Fibroblast of lung (primary cell): Measurements from ENCODE around the gene VPS25. TPM values are rescaled to one million over a fixed set of nuclear protein-coding genes. Genes with fewer than 3 reads are reported as not detected.

Experiments used
- DNase-seq, 2 donors: peaks; one replicate each; pipeline versions ENCODE4 v3.0.0 to v3.0.0-alpha.2; 2010; ENCODE audit warnings: low read depth in 2 of 2
- H2AFZ ChIP-seq: 2 replicates; pipeline ENCODE4 v1.5.1; 2012; ENCODE audit warnings: low read length, control low read depth, inconsistent platforms
- H3K27ac ChIP-seq: 2 replicates; pipeline ENCODE4 v1.5.1; 2011; ENCODE audit warnings: low read length, control low read depth; ENCODE audit not compliant: insufficient read depth
- H3K27me3 ChIP-seq: 2 replicates; pipeline ENCODE4 v1.5.1; 2011; ENCODE audit warnings: mild to moderate bottlenecking, low read length; ENCODE audit not compliant: control insufficient read depth, insufficient read depth
- H3K36me3 ChIP-seq: 2 replicates; pipeline ENCODE4 v1.5.1; 2011; ENCODE audit warnings: low read length; ENCODE audit not compliant: control insufficient read depth, insufficient read depth
- H3K4me1 ChIP-seq: 2 replicates; pipeline ENCODE4 v1.5.1; 2011; ENCODE audit warnings: low read length; ENCODE audit not compliant: control insufficient read depth, insufficient read depth; ENCODE audit errors: extremely low read depth
- H3K4me2 ChIP-seq: 2 replicates; pipeline ENCODE4 v1.5.1; 2011; ENCODE audit warnings: low read length, control low read depth; ENCODE audit not compliant: insufficient read depth; ENCODE audit errors: extremely low read depth
- H3K4me3 ChIP-seq, 4 experiments: fragments of 200-600 bp in 1 of 4; sonication (generic) in 1 of 4; replicated peaks in 1 of 4; 2 replicates each; pipeline ENCODE4 v1.5.1; 2011 to 2016; ENCODE audit warnings: low read length in 4 of 4, low read depth in 3 of 4, mild to moderate bottlenecking in 3 of 4, control low read depth in 2 of 4, inconsistent platforms in 1 of 4, mixed read lengths in 1 of 4; ENCODE audit not compliant: insufficient read depth in 1 of 4; ENCODE audit errors: control extremely low read depth in 1 of 4
- H3K79me2 ChIP-seq: 2 replicates; pipeline ENCODE4 v1.5.1; 2012; ENCODE audit warnings: mild to moderate bottlenecking, low read length, inconsistent platforms; ENCODE audit not compliant: control insufficient read depth, insufficient read depth
- H3K9ac ChIP-seq: 2 replicates; pipeline ENCODE4 v1.5.1; 2011; ENCODE audit warnings: mild to moderate bottlenecking, low read length, control low read depth; ENCODE audit not compliant: insufficient read depth
- H3K9me3 ChIP-seq: 2 replicates; pipeline ENCODE4 v1.5.1; 2012; ENCODE audit warnings: low read depth, low read length; ENCODE audit not compliant: control insufficient read depth, insufficient read depth
- H4K20me1 ChIP-seq: 2 replicates; pipeline ENCODE4 v1.5.1; 2011; ENCODE audit warnings: low read length; ENCODE audit not compliant: control insufficient read depth, insufficient read depth; ENCODE audit errors: extremely low read depth
- EZH2 ChIP-seq: IDR thresholded peaks from 2 replicates; pipeline ENCODE4 v1.5.1; 2012; ENCODE audit warnings: low read length, control low read depth, mild to moderate bottlenecking; ENCODE audit errors: missing control alignments
- polyA plus RNA-seq, 2 donors: library from polyadenylated mRNA; depleted of rRNA in 1 of 2; stranded (reverse) in 1 of 2; unstranded in 1 of 2; fragments of >200 nt; gene quantifications; 2 replicates each; pipeline ENCODE4 v1.2.1, GENCODE V29; 2011 to 2012; ENCODE audit warnings: missing spikeins in 1 of 2
- total RNA-seq: library from RNA; depleted of rRNA; stranded (reverse); fragments of >200 nt; gene quantifications from 2 replicates; pipeline ENCODE4 v1.2.1, GENCODE V29; 2014
- TF ChIP-seq, protein P1 (sequence below), 2 donors: IDR thresholded peaks in 1 of 2; conservative IDR thresholded peaks in 1 of 2; 1 replicate in 1 of 2; 2 replicates in 1 of 2; pipeline ENCODE4 v1.5.1; 2011 to 2012; ENCODE audit warnings: low read length in 2 of 2, control low read depth in 1 of 2, inconsistent platforms in 1 of 2, low read depth in 1 of 2, mild to moderate bottlenecking in 1 of 2

The VPS25 gene
- total and polyA plus RNA-seq, 2 donors (not counting 1 experiment from before 2014, with no cell fraction given) = 43.6 to 92.7 TPM

- no peaks in the 10 kb centered on the region for H3K4me1 ChIP-seq
- no peak overlapping the region for H3K27ac ChIP-seq
- H2AFZ ChIP-seq = no peak overlapping the region
- no peaks in the 10 kb centered on the region for H3K27me3 ChIP-seq
- no peak for DNase-seq
- no peak overlapping the region for H3K4me3 ChIP-seq
- no peaks in the 10 kb centered on the region for H4K20me1 ChIP-seq
- no peak overlapping the region for H3K4me2 ChIP-seq
- no peaks in the 10 kb centered on the region for H3K9me3 ChIP-seq
- peaks cover 5% of the 10 kb centered on the region for H3K79me2 ChIP-seq
- TF ChIP-seq EZH2 = no peak
- peaks cover 3% of the 10 kb centered on the region for H3K36me3 ChIP-seq
- no peak overlapping the region for H3K9ac ChIP-seq
Measured at GRCh38 chr17:42796066-42796758, 23.0 kb downstream of the VPS25 start.

DNA sequence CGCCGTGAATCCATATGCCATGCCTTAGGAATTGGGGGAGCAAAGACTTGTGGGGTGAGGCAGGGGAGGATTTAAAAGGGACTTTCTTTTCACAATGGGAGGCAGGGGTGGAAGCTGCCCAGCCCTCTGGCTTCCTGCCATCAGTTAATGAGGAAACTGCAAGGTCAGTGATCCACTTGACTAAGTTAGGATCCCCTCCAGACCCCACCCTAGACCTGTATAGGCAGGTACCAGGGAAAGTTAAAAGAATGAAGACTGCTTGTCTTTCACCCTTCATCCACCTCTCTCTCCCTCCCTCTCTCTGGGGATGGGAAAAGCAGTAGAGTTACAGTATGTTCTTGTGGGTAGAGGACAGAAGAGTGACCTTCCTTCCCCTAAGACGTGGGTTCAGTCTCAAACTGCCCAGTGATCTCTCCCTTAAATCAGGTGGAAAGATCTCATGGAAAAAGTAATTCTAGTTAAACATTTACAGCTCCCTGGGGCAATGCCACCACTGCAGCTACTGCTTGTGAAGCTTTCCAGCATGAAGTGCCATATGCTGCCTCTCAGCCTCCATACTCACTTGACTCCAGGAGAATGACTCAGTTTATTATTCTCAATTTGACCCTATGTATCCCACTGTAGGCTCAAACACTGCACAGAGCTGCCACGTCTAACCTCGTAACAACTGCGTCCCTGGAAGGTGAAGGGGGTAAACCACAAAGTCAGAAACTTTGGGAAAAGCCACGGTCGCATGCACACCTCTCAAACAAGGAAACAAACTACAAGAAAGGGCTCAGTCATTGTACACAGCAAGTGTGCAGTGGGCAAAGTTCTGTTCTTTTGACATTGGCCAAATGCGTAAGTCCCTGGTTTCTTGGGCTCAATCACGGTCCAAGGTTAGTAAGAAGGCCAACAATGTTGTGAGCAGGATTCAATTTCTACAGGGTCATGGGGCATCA, 24.1 kb downstream of the VPS25 start:
- peak overlapping the region; percentile 75 for H3K9ac ChIP-seq
- H3K4me2 ChIP-seq = peak overlapping the region; percentile 94
- H3K9me3 ChIP-seq = no peaks in the 10 kb centered on the region
- H4K20me1 ChIP-seq = no peaks in the 10 kb centered on the region
- H3K79me2 ChIP-seq = peaks cover 5% of the 10 kb centered on the region
- H3K4me3 ChIP-seq = peak overlapping the region; percentile 59 to 96 (median 88)
- peaks cover 3% of the 10 kb centered on the region for H3K36me3 ChIP-seq
- no peaks in the 10 kb centered on the region for H3K4me1 ChIP-seq
- TF ChIP-seq, protein P1, sequence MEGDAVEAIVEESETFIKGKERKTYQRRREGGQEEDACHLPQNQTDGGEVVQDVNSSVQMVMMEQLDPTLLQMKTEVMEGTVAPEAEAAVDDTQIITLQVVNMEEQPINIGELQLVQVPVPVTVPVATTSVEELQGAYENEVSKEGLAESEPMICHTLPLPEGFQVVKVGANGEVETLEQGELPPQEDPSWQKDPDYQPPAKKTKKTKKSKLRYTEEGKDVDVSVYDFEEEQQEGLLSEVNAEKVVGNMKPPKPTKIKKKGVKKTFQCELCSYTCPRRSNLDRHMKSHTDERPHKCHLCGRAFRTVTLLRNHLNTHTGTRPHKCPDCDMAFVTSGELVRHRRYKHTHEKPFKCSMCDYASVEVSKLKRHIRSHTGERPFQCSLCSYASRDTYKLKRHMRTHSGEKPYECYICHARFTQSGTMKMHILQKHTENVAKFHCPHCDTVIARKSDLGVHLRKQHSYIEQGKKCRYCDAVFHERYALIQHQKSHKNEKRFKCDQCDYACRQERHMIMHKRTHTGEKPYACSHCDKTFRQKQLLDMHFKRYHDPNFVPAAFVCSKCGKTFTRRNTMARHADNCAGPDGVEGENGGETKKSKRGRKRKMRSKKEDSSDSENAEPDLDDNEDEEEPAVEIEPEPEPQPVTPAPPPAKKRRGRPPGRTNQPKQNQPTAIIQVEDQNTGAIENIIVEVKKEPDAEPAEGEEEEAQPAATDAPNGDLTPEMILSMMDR (conservative IDR thresholded peaks at IDR 0.05 in 1 of 2, IDR thresholded peaks at IDR 0.05 in 1 of 2; ENCODE audit: low read depth in 1 of 2, low read length in 2 of 2) = no peak
- no peak for TF ChIP-seq EZH2
- no peak for DNase-seq
- no peak overlapping the region for H2AFZ ChIP-seq
- no peak overlapping the region for H3K27ac ChIP-seq
- no peaks in the 10 kb centered on the region for H3K27me3 ChIP-seq

GRCh38 chr17:42798011-42798382, 24.7 kb downstream of the VPS25 start:
- H3K27ac ChIP-seq = peak overlapping the region; percentile 49
- H3K4me1 ChIP-seq = no peaks in the 10 kb centered on the region
- TF ChIP-seq, protein P1 (conservative IDR thresholded peaks at IDR 0.05 in 1 of 2, IDR thresholded peaks at IDR 0.05 in 1 of 2; ENCODE audit: low read depth in 1 of 2, low read length in 2 of 2) = no peak
- no peak for TF ChIP-seq EZH2
- peaks cover 5% of the 10 kb centered on the region for H3K79me2 ChIP-seq
- H3K9me3 ChIP-seq = no peaks in the 10 kb centered on the region
- DNase-seq = no peak
- no peaks in the 10 kb centered on the region for H3K27me3 ChIP-seq
- peak overlapping the region; percentile 59 to 96 (median 88) for H3K4me3 ChIP-seq
- H3K4me2 ChIP-seq = peak overlapping the region; percentile 94
- H3K9ac ChIP-seq = peak overlapping the region; percentile 75
- H3K36me3 ChIP-seq = peaks cover 3% of the 10 kb centered on the region
- no peaks in the 10 kb centered on the region for H4K20me1 ChIP-seq
- peak overlapping the region; percentile 94 for H2AFZ ChIP-seq
